Subcutaneous abdominal adipose tissue (tissue), 5 donors: ENCODE results near the gene ATG16L1.

Experiments
- H3K27ac ChIP-seq: one replicate; pipeline ENCODE4 v1.7.0; 2013; ENCODE audit warnings: low read depth, mild to moderate bottlenecking, inconsistent platforms, low read length, moderate library complexity
- H3K27me3 ChIP-seq, 5 donors: one replicate each; pipeline ENCODE4 v1.7.0; 2013; ENCODE audit warnings: low read length in 5 of 5, inconsistent platforms in 1 of 5; ENCODE audit not compliant: control insufficient read depth in 5 of 5, insufficient read depth in 4 of 5
- H3K36me3 ChIP-seq, 5 donors: one replicate each; pipeline ENCODE4 v1.7.0; 2013; ENCODE audit warnings: low read length in 5 of 5; ENCODE audit not compliant: control insufficient read depth in 5 of 5, insufficient read depth in 5 of 5
- H3K4me1 ChIP-seq, 5 donors: one replicate each; pipeline ENCODE4 v1.7.0; 2013; ENCODE audit warnings: low read length in 5 of 5, mild to moderate bottlenecking in 3 of 5, moderate library complexity in 1 of 5; ENCODE audit not compliant: control insufficient read depth in 5 of 5, insufficient read depth in 5 of 5
- H3K4me3 ChIP-seq, 5 donors: one replicate each; pipeline ENCODE4 v1.7.0; 2013; ENCODE audit warnings: low read length in 5 of 5, low read depth in 1 of 5
- H3K9ac ChIP-seq, 5 donors: one replicate each; pipeline ENCODE4 v1.7.0; 2013; ENCODE audit warnings: low read length in 5 of 5, mild to moderate bottlenecking in 4 of 5, moderate library complexity in 3 of 5
- H3K9me3 ChIP-seq, 5 donors: one replicate each; pipeline ENCODE4 v1.7.0; 2013; ENCODE audit warnings: low read length in 5 of 5; ENCODE audit not compliant: control insufficient read depth in 5 of 5
- donor health status: healthy.
- donor health status: healthy.
- donor health status: healthy.
- donor health status: healthy.
- donor health status: healthy.

The ATG16L1 gene

DNA sequence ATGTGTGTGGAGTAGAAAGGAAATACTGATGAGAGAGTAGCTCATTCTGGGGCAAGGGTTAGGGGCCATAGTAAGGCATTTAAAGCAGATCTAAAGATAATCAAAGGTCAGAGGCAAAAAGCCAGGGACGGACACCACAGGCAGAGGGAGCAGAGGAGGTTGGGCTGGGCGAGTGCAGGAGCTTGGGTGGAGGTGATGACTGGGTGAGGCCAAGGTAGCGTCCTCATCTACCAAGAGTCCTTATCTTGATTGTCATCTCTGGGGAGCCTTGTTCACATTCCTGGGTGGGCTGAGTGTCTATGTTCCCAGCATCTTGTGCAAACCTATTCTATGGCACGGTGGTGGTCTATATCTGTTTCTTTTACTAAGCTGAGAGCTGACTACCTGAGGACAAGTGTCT is 30.1 kb downstream of the ATG16L1 start:
- peaks cover 45 to 91% (median 68%) of the 10 kb centered on the region in 5 donors for H3K36me3 ChIP-seq
- no peak overlapping the region for H3K4me3 ChIP-seq
- peaks cover 0 to 7% (median 0%) of the 10 kb centered on the region in 5 donors for H3K4me1 ChIP-seq
- no peaks in the 10 kb centered on the region for H3K9me3 ChIP-seq
- no peak overlapping the region for H3K27ac ChIP-seq
- H3K27me3 ChIP-seq: no peaks in the 10 kb centered on the region
- no peak overlapping the region for H3K9ac ChIP-seq

DNA sequence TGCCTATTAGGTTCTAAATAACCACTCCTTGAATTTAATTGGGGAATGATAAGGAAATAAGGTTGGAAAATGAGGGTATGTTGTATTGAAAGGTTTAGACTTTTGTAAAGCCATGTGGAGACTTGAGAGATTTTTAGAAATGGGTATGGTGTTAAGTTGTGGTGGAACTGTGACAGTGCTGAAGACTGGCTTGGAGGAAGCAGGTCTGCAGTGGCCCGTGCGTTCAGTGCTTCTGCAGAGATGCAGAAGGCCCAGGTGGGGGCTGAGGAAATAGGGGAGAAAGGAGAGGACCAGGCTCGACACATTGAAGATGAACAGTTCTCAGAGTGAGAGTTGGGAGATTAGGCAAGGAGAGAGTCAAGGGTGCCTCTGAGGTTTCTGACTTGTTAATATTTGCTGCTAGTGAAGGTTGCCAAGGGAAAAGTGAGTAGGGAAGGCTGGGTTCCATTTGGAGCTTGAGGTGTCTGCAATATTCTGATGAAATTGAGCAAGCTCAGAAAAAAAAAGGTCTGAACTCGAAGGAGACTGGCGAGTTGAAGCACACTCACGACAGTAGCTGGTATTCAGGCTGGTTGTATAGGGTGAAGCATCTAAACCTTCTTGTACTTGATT is 30.6 kb downstream of the ATG16L1 start:
- Histone ChIP-seq H3K27me3 (no peaks in the 10 kb centered on the region), H3K36me3 (peaks cover 45 to 93% (median 68%) of the 10 kb centered on the region in 5 donors), H3K9me3 (no peaks in the 10 kb centered on the region), H3K27ac (no peak overlapping the region), H3K4me1 (peaks cover 0 to 7% (median 0%) of the 10 kb centered on the region in 5 donors), H3K4me3 (no peak overlapping the region), H3K9ac (peak overlapping the region in 1 of 5 donors; percentile 2)

DNA sequence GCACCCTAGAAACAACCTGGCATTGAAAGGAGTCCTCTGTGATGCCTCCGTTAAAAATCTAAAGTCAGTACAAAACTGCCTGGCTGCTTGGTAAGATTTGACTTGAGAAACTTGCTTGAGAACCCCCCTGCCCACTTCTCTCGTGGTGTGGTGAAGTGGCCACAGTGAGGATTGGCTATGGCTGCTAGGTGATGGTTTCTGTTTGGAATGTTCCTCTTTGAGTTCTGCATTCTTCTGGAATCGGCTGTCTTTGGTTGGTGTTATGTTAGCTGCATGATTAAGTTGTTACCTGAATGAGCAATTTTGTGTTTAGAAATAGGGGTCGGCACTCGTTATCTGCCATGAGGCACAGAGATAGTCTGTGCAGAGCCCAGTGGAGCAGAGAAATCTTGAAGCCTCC is 34.4 kb downstream of the ATG16L1 start:
- peaks cover 32 to 92% (median 71%) of the 10 kb centered on the region in 5 donors for H3K36me3 ChIP-seq
- no peaks in the 10 kb centered on the region for H3K9me3 ChIP-seq
- H3K27ac ChIP-seq: no peak overlapping the region
- H3K4me3 ChIP-seq: no peak overlapping the region
- no peaks in the 10 kb centered on the region for H3K27me3 ChIP-seq
- peaks cover 0 to 7% (median 2%) of the 10 kb centered on the region in 5 donors for H3K4me1 ChIP-seq
- no peak overlapping the region for H3K9ac ChIP-seq

GRCh38 chr2:233287871-233288270 is 36.4 kb downstream of the ATG16L1 start:
- peaks cover 36 to 92% (median 73%) of the 10 kb centered on the region in 5 donors for H3K36me3 ChIP-seq
- H3K4me3 ChIP-seq: no peak overlapping the region
- no peaks in the 10 kb centered on the region for H3K27me3 ChIP-seq
- no peaks in the 10 kb centered on the region for H3K9me3 ChIP-seq
- peaks cover 0 to 3% (median 0%) of the 10 kb centered on the region in 5 donors for H3K4me1 ChIP-seq
- H3K9ac ChIP-seq: no peak overlapping the region
- H3K27ac ChIP-seq: no peak overlapping the region

DNA sequence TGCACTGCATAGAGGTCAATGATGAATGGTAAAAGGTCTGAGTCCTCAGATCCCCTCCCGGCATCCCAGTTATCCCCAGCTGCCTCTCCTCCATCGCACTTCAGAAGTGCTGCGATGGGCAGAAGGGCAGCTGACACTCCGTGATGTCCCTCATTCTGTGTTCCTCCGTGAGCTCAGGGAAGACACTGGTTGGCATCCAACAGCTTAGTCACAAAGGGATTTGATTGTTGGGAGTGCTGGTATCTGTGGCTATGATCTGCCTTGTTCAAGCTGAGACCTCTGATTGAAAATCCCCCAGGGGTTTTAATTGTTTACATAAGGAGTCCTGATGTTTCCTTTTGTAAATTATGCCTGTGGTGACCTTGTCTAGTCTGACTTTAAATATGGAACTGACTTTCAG is 37.2 kb downstream of the ATG16L1 start:
- Histone ChIP-seq H3K27ac (no peak overlapping the region), H3K9ac (peak overlapping the region in 1 of 5 donors; percentile 44), H3K4me1 (peaks cover 0 to 3% (median 0%) of the 10 kb centered on the region in 5 donors), H3K27me3 (no peaks in the 10 kb centered on the region), H3K9me3 (no peaks in the 10 kb centered on the region), H3K4me3 (no peak overlapping the region), H3K36me3 (peaks cover 35 to 93% (median 77%) of the 10 kb centered on the region in 5 donors)

- Histone ChIP-seq H3K4me3 (no peak overlapping the region), H3K9ac (no peak overlapping the region), H3K27ac (no peak overlapping the region), H3K36me3 (peaks cover 35 to 97% (median 84%) of the 10 kb centered on the region in 5 donors), H3K9me3 (no peaks in the 10 kb centered on the region), H3K4me1 (peaks cover 0 to 3% (median 0%) of the 10 kb centered on the region in 5 donors), H3K27me3 (no peaks in the 10 kb centered on the region)
Measured at GRCh38 chr2:233289648-233290047, 38.2 kb downstream of the ATG16L1 start.

DNA sequence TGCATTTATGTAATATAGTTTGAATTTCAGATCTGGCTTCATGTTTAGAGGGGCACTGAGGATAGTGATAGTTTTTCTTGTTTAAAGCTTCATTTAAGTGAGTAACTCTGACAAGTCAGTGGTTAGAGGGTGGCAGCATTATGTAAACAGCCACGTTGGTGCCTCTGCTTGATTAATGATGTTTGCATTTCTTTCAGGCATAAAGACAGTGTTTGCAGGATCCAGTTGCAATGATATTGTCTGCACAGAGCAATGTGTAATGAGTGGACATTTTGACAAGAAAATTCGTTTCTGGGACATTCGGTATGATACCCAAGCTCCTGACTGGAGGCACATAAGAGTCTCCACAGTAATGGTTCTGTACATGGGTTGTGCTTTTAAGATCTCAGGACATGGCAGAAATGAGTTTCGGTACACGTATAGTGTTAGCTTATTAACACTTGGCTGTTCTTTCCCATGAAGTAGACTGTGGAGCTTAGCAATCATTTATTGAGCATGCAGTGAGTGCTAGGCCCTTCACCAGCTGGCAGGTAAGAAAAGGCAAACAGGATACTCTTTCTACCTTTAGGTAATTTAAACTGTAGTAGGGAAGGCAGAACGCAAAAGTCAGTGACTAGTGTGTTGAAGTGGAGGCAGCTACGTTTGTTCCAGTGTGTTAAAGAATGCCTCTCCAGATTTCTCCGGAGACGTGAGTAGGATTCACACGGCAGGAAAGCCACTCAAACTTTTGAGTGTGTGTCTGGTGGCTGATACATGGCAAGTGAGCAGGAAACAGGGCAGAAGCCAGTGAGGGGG is 38.8 kb downstream of the ATG16L1 start:
- H3K4me1 ChIP-seq: peaks cover 0 to 3% (median 0%) of the 10 kb centered on the region in 5 donors
- H3K27ac ChIP-seq: no peak overlapping the region
- H3K27me3 ChIP-seq: no peaks in the 10 kb centered on the region
- H3K36me3 ChIP-seq: peaks cover 30 to 97% (median 84%) of the 10 kb centered on the region in 5 donors
- no peak overlapping the region for H3K9ac ChIP-seq
- no peak overlapping the region for H3K4me3 ChIP-seq
- no peaks in the 10 kb centered on the region for H3K9me3 ChIP-seq

DNA sequence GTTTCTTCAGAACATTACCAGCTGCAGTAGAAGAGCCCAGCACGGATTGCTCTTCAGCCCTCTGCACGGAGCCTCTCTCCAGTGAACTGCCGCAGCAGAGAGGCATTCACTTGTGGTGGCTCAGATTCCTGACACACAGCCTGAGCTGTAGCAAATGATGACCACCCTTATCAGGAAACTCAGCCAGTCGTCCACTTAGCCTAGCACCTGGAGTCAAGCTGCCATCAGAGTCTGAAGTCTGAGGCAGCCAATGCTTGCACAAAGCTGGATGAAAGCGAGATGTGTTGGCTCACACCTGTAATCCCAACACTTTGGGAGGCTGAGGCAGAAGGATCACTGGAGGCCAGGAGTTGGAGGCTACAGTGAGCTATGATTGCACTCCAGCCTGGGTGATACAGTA is 44.4 kb downstream of the ATG16L1 start:
- H3K36me3 ChIP-seq: peaks cover 12 to 55% (median 55%) of the 10 kb centered on the region in 5 donors
- no peak overlapping the region for H3K4me3 ChIP-seq
- no peaks in the 10 kb centered on the region for H3K4me1 ChIP-seq

DNA sequence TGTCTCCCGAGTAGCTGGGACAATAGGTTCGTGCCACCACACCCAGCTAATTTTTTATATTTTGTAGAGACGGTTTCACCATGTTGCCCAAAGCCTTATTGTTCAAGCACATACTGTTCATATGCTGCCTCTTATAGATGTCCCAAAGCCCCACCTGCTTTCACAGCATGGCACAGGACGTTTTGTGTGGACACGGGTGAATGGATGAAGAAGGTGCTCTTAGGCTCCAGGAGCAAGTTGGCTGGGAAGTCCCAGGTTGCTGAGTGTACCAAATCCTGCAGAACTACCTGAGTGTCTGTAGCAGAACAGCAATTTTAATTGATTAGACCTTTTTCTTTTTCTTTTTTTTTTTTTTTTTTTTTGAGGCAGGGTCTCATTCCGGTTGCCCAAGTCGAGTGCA is 45.6 kb downstream of the ATG16L1 start:
- Histone ChIP-seq H3K4me3 (no peak overlapping the region), H3K27ac (no peak overlapping the region), H3K27me3 (no peaks in the 10 kb centered on the region), H3K9me3 (no peaks in the 10 kb centered on the region), H3K4me1 (no peaks in the 10 kb centered on the region), H3K36me3 (peaks cover 5 to 44% (median 43%) of the 10 kb centered on the region in 5 donors), H3K9ac (no peak overlapping the region)

More for the DNA sequence above, 44.4 kb downstream of the ATG16L1 start:
- H3K27me3 ChIP-seq: no peaks in the 10 kb centered on the region
- no peak overlapping the region for H3K9ac ChIP-seq
- H3K27ac ChIP-seq: no peak overlapping the region
- H3K9me3 ChIP-seq: no peaks in the 10 kb centered on the region

DNA sequence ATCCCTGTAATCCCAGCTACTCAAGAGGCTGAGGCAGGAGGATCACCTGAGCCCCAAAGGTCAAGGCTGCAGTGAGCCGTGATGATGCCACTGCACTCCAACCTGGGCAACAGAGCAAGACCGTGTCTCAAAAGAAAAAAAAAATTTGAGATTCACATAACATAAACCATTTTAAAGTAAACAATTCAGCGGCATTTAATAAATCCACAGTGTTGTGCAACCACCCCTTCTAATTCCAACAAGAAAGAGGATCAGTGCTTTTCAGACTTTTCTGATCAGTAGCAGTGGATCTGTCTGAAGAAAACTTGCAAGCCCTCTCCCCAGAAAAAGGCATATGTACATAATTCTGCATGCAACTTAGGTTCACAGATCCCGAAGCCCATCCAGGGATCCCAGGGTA is 48.9 kb downstream of the ATG16L1 start:
- Histone ChIP-seq H3K9me3 (no peaks in the 10 kb centered on the region), H3K9ac (no peak overlapping the region), H3K36me3 (peaks cover 0 to 11% (median 10%) of the 10 kb centered on the region in 5 donors), H3K27me3 (no peaks in the 10 kb centered on the region), H3K27ac (no peak overlapping the region), H3K4me3 (no peak overlapping the region), H3K4me1 (no peaks in the 10 kb centered on the region)
